Measurements from ENCODE around the gene CXCL5.
"Not testable (repeated sequence)": the region's sequence is repeated elsewhere in the genome, so short reads cannot be mapped to it uniquely, and the experiment has no call there.

The CXCL5 gene

GRCh38 chr4:74014332-74014731 is 15.9 kb upstream of the CXCL5 start:
- DNase-seq, result no peak

GRCh38 chr4:74013264-74013663 is 14.8 kb upstream of the CXCL5 start:
- DNase-seq, result no peak

- no peak for DNase-seq
Measured at GRCh38 chr4:74012130-74012529, 13.7 kb upstream of the CXCL5 start.

GRCh38 chr4:74009307-74009706 is 10.8 kb upstream of the CXCL5 start:
- DNase-seq, result no peak

GRCh38 chr4:74006009-74006476 is 7.6 kb upstream of the CXCL5 start:
- DNase-seq, result no peak

- DNase-seq, result no peak
Measured at GRCh38 chr4:74005528-74005927, 7.1 kb upstream of the CXCL5 start.

GRCh38 chr4:74004668-74005067 is 6.2 kb upstream of the CXCL5 start:
- DNase-seq, result no peak

GRCh38 chr4:74000301-74000700 is 1.8 kb upstream of the CXCL5 start:
- no peak for DNase-seq

GRCh38 chr4:73992050-73992449 is 6.4 kb downstream of the CXCL5 start:
- no peak for DNase-seq

GRCh38 chr4:73991742-73992000 is 6.8 kb downstream of the CXCL5 start:
- DNase-seq, result no peak

GRCh38 chr4:73990988-73991741 is 7.3 kb downstream of the CXCL5 start:
- DNase-seq, result no peak

GRCh38 chr4:73989928-73990327 is 8.5 kb downstream of the CXCL5 start:
- DNase-seq, result no peak

GRCh38 chr4:73989031-73989430 is 9.4 kb downstream of the CXCL5 start:
- no peak for DNase-seq

GRCh38 chr4:73988061-73988460 is 10.4 kb downstream of the CXCL5 start, which contains the start of gene PPBP:
PPBP (minus strand) TSS chr4:73988190; CDS start chr4:73988103, 87 bp downstream.
- no peak for DNase-seq

GRCh38 chr4:73985528-73985852 is 13.0 kb downstream of the CXCL5 start:
- DNase-seq, result no peak

- DNase-seq, result no peak
Measured at GRCh38 chr4:73984736-73985527, 13.5 kb downstream of the CXCL5 start.

- DNase-seq, result not testable (repeated sequence)
Measured at GRCh38 chr4:73981175-73981574, 17.3 kb downstream of the CXCL5 start.

- no peak for DNase-seq
Measured at GRCh38 chr4:73979407-73979957, 19.0 kb downstream of the CXCL5 start.

GRCh38 chr4:73978886-73979285 is 19.6 kb downstream of the CXCL5 start:
- DNase-seq, result no peak

GRCh38 chr4:73976716-73977115 is 21.8 kb downstream of the CXCL5 start:
- no peak for DNase-seq

GRCh38 chr4:73976217-73976616 is 22.3 kb downstream of the CXCL5 start:
- DNase-seq, result no peak

- no peak for DNase-seq
Measured at GRCh38 chr4:73974352-73974751, 24.1 kb downstream of the CXCL5 start.

- no peak for DNase-seq
Measured at GRCh38 chr4:73970945-73971344, 27.5 kb downstream of the CXCL5 start.

- no peak for DNase-seq
Measured at GRCh38 chr4:73970011-73970410, 28.5 kb downstream of the CXCL5 start.

Measured in NCI-H2171 (cell line).